C4-2B (cell line): ENCODE data around the gene CPTP.

Experiments
- ZFX ChIP-seq: fragments of 450-650 bp; IDR thresholded peaks from 2 replicates; pipeline ENCODE4 v1.6.1; 2017
- TF ChIP-seq, protein P1 (sequence below): fragments of 450-650 bp; conservative IDR thresholded peaks from 2 replicates; pipeline ENCODE4 v1.5.1; 2017; ENCODE audit warnings: mild to moderate bottlenecking

DNA sequence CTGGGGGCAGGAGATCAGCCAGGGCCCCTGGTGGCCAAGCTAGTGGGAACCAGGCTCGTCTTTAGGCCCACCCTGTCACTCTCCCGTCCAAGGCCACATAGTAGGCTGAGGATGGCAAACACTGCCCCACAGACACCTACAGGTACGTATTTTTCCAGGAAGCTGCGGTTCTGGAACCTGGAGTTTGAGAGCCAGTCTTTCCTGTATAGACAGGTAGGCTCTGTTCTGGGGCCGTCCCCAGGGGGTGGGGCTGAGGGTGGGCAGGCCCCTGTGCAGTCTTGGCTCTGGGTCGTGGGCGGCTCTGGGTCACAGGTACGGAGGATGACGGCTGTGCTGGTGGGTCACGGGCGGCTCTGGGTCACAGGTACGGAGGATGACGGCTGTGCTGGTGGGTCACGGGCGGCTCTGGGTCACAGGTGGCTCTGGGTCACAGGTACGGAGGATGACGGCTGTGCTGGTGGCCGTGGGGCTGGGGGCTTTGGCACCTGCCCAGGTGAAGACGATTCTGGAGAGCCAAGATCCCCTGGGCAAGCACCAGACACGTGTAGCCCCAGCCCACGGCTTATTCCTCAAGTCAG, 14.0 kb upstream of the CPTP start:
- TF ChIP-seq, protein P1, sequence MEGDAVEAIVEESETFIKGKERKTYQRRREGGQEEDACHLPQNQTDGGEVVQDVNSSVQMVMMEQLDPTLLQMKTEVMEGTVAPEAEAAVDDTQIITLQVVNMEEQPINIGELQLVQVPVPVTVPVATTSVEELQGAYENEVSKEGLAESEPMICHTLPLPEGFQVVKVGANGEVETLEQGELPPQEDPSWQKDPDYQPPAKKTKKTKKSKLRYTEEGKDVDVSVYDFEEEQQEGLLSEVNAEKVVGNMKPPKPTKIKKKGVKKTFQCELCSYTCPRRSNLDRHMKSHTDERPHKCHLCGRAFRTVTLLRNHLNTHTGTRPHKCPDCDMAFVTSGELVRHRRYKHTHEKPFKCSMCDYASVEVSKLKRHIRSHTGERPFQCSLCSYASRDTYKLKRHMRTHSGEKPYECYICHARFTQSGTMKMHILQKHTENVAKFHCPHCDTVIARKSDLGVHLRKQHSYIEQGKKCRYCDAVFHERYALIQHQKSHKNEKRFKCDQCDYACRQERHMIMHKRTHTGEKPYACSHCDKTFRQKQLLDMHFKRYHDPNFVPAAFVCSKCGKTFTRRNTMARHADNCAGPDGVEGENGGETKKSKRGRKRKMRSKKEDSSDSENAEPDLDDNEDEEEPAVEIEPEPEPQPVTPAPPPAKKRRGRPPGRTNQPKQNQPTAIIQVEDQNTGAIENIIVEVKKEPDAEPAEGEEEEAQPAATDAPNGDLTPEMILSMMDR: no peak
- TF ChIP-seq ZFX: no peak
